ENCODE data around the gene ARHGAP8.

The ARHGAP8 gene

DNA sequence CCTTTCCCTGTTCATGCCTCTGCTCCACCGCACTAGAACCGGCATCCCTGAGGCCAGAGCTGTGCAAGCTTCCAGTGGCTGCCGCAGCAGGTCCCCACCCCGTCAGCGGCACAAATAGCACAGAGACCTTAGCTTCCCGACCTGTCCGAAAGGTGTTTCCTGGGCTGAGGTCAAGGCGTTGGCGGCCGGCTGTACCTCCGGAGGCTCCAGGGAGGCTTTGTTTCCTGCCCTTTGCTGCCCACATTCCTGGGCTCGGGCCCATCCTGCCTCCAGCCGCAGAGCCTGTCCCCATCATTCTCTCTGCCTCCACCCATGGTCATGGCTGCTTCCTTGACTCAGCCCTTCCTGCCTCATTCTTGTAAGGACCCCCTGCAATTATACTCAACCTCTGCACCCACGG is 31.2 kb downstream of the ARHGAP8 start:
- Histone ChIP-seq H2BK5ac (ENCODE audit: low read depth, low read length, poor library complexity, severe bottlenecking) (no peak overlapping the region), H3K14ac (ENCODE audit: low read length in 2 of 2) (no peak overlapping the region), H3K4me1 (ENCODE audit: control insufficient read depth, insufficient read depth, low read depth, low read length) (peaks cover 1% of the 10 kb centered on the region), H3K27me3 (ENCODE audit: control insufficient read depth in 1 of 2, insufficient read depth in 1 of 2, low read length in 2 of 2) (peaks cover 0 to 15% of the 10 kb centered on the region in 2 experiments), H2BK12ac (ENCODE audit: low read length in 2 of 2) (no peak overlapping the region), H3K18ac (ENCODE audit: low read depth in 1 of 2, low read length in 2 of 2) (no peak overlapping the region), H3K9me3 (ENCODE audit: control insufficient read depth, low read length) (no peaks in the 10 kb centered on the region), H3K23ac (ENCODE audit: low read length in 2 of 2) (no peak overlapping the region), H3K9ac (ENCODE audit: low read length) (no peak overlapping the region), H3K36me3 (ENCODE audit: control insufficient read depth in 1 of 2, insufficient read depth in 2 of 2, low read depth in 1 of 2, low read length in 2 of 2) (no peaks in the 10 kb centered on the region), H2BK120ac (ENCODE audit: low read depth, low read length) (no peak overlapping the region), H4K91ac (ENCODE audit: low read length) (no peak overlapping the region), H3K4me3 (ENCODE audit: insufficient read depth in 1 of 2, low read depth in 1 of 2, low read length in 2 of 2) (no peak overlapping the region), H3K4me2 (ENCODE audit: low read length, poor library complexity, severe bottlenecking) (no peak overlapping the region), H2BK15ac (ENCODE audit: low read depth, poor library complexity, severe bottlenecking) (no peak overlapping the region), H4K8ac (ENCODE audit: low read length) (no peak overlapping the region), H3K27ac (ENCODE audit: low read length, poor library complexity, severe bottlenecking) (no peak overlapping the region), H3K4ac (ENCODE audit: low read depth in 1 of 2, low read length in 2 of 2) (no peak overlapping the region), H2AK5ac (ENCODE audit: low read length, severe bottlenecking) (no peak overlapping the region), H3K79me1 (replicated peaks; ENCODE audit: low read length, poor library complexity, severe bottlenecking) (no peaks in the 10 kb centered on the region), H2AFZ (ENCODE audit: low read depth, low read length) (no peak overlapping the region)
- 64% methylated on average over 14 of the region's 14 CpGs for WGBS
- no peak for DNase-seq

DNA sequence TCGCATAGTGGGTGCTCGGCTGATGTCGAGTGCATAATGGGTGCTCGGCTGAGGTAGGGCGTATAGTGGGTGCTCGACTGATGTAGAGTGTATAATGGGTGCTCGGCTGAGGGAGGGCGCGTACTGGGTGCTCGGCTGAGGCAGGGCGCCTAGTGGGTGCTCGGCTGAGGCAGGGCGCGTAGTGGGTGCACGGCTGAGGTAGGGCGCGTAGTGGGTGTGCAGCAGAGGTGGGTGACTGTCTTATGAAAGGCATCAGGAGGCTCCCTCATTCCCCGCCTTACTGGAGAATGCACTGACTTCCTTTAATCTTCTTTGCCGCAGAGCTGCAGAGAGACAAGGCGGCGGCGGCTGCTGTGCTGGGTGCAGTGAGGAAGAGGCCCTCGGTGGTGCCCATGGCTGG is 33.8 kb downstream of the ARHGAP8 start:
- no peak overlapping the region for H2BK12ac ChIP-seq (ENCODE audit: low read length in 2 of 2)
- H3K9me3 ChIP-seq (ENCODE audit: control insufficient read depth, low read length), result no peaks in the 10 kb centered on the region
- no peak overlapping the region for H2AK5ac ChIP-seq (ENCODE audit: low read length, severe bottlenecking)
- peaks cover 1% of the 10 kb centered on the region for H3K4me1 ChIP-seq (ENCODE audit: control insufficient read depth, insufficient read depth, low read depth, low read length)
- no peak overlapping the region for H2BK5ac ChIP-seq (ENCODE audit: low read depth, low read length, poor library complexity, severe bottlenecking)
- no peak overlapping the region for H3K4me3 ChIP-seq (ENCODE audit: insufficient read depth in 1 of 2, low read depth in 1 of 2, low read length in 2 of 2)
- WGBS, result 89% methylated on average over 23 of the region's 23 CpGs
- H4K8ac ChIP-seq (ENCODE audit: low read length), result no peak overlapping the region
- no peak overlapping the region for H3K14ac ChIP-seq (ENCODE audit: low read length in 2 of 2)
- no peak overlapping the region for H3K4ac ChIP-seq (ENCODE audit: low read depth in 1 of 2, low read length in 2 of 2)
- no peak overlapping the region for H3K18ac ChIP-seq (ENCODE audit: low read depth in 1 of 2, low read length in 2 of 2)
- no peak overlapping the region for H2BK120ac ChIP-seq (ENCODE audit: low read depth, low read length)
- H2BK15ac ChIP-seq (ENCODE audit: low read depth, poor library complexity, severe bottlenecking), result no peak overlapping the region
- no peak overlapping the region for H3K9ac ChIP-seq (ENCODE audit: low read length)
- no peak overlapping the region for H3K4me2 ChIP-seq (ENCODE audit: low read length, poor library complexity, severe bottlenecking)
- H3K27ac ChIP-seq (ENCODE audit: low read length, poor library complexity, severe bottlenecking), result no peak overlapping the region
- no peak overlapping the region for H2AFZ ChIP-seq (ENCODE audit: low read depth, low read length)
- no peaks in the 10 kb centered on the region for H3K79me1 ChIP-seq (replicated peaks; ENCODE audit: low read length, poor library complexity, severe bottlenecking)
- H3K36me3 ChIP-seq (ENCODE audit: control insufficient read depth in 1 of 2, insufficient read depth in 2 of 2, low read depth in 1 of 2, low read length in 2 of 2), result no peaks in the 10 kb centered on the region
- H3K23ac ChIP-seq (ENCODE audit: low read length in 2 of 2), result no peak overlapping the region
- no peak for DNase-seq
- H4K91ac ChIP-seq (ENCODE audit: low read length), result no peak overlapping the region
- H3K27me3 ChIP-seq (ENCODE audit: control insufficient read depth in 1 of 2, insufficient read depth in 1 of 2, low read length in 2 of 2), result peaks cover 0 to 10% of the 10 kb centered on the region in 2 experiments

- H3K9ac ChIP-seq (ENCODE audit: low read length), result no peak overlapping the region
- no peak overlapping the region for H3K4ac ChIP-seq (ENCODE audit: low read depth in 1 of 2, low read length in 2 of 2)
- no peak overlapping the region for H4K8ac ChIP-seq (ENCODE audit: low read length)
- no peak overlapping the region for H2AK5ac ChIP-seq (ENCODE audit: low read length, severe bottlenecking)
- H3K23ac ChIP-seq (ENCODE audit: low read length in 2 of 2), result no peak overlapping the region
- no peak for DNase-seq
- H3K14ac ChIP-seq (ENCODE audit: low read length in 2 of 2), result no peak overlapping the region
- peaks cover 1% of the 10 kb centered on the region for H3K4me1 ChIP-seq (ENCODE audit: control insufficient read depth, insufficient read depth, low read depth, low read length)
- no peak overlapping the region for H3K27ac ChIP-seq (ENCODE audit: low read length, poor library complexity, severe bottlenecking)
- H3K4me2 ChIP-seq (ENCODE audit: low read length, poor library complexity, severe bottlenecking), result no peak overlapping the region
- H3K36me3 ChIP-seq (ENCODE audit: control insufficient read depth in 1 of 2, insufficient read depth in 2 of 2, low read depth in 1 of 2, low read length in 2 of 2), result no peaks in the 10 kb centered on the region
- no peaks in the 10 kb centered on the region for H3K9me3 ChIP-seq (ENCODE audit: control insufficient read depth, low read length)
- no peak overlapping the region for H2BK5ac ChIP-seq (ENCODE audit: low read depth, low read length, poor library complexity, severe bottlenecking)
- no peak overlapping the region for H3K18ac ChIP-seq (ENCODE audit: low read depth in 1 of 2, low read length in 2 of 2)
- H3K79me1 ChIP-seq (replicated peaks; ENCODE audit: low read length, poor library complexity, severe bottlenecking), result no peaks in the 10 kb centered on the region
- no peak overlapping the region for H2BK120ac ChIP-seq (ENCODE audit: low read depth, low read length)
- no peak overlapping the region for H4K91ac ChIP-seq (ENCODE audit: low read length)
- H2AFZ ChIP-seq (ENCODE audit: low read depth, low read length), result no peak overlapping the region
- 82% methylated on average over 7 of the region's 7 CpGs for WGBS
- H2BK15ac ChIP-seq (ENCODE audit: low read depth, poor library complexity, severe bottlenecking), result no peak overlapping the region
- peaks cover 0 to 9% of the 10 kb centered on the region in 2 experiments for H3K27me3 ChIP-seq (ENCODE audit: control insufficient read depth in 1 of 2, insufficient read depth in 1 of 2, low read length in 2 of 2)
- no peak overlapping the region for H2BK12ac ChIP-seq (ENCODE audit: low read length in 2 of 2)
- H3K4me3 ChIP-seq (ENCODE audit: insufficient read depth in 1 of 2, low read depth in 1 of 2, low read length in 2 of 2), result no peak overlapping the region
Measured at GRCh38 chr22:44786610-44787009, 34.2 kb downstream of the ARHGAP8 start.

DNA sequence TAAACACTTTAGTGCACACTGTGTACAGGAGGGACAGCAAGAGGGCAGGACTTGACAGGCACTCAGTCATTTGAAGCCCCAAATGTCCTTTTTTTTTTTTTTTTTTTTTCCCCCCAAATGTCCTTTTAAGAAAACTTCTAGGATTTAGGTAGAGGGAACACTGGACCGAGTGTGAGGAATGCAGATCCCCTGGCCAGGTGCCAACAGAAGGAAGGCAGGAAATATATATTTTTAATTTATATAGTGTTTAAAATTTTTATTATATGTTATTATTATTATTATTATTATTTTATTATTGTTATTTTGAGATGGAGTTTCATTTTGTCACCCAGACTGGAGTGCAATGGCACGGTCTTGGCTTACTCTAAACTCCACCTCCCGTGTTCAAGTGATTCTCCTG is 35.5 kb downstream of the ARHGAP8 start:
- H2BK5ac ChIP-seq (ENCODE audit: low read depth, low read length, poor library complexity, severe bottlenecking), result no peak overlapping the region
- no peak overlapping the region for H3K27ac ChIP-seq (ENCODE audit: low read length, poor library complexity, severe bottlenecking)
- no peak overlapping the region for H2AK5ac ChIP-seq (ENCODE audit: low read length, severe bottlenecking)
- no peak overlapping the region for H3K18ac ChIP-seq (ENCODE audit: low read depth in 1 of 2, low read length in 2 of 2)
- no peak overlapping the region for H3K4ac ChIP-seq (ENCODE audit: low read depth in 1 of 2, low read length in 2 of 2)
- no peak overlapping the region for H4K8ac ChIP-seq (ENCODE audit: low read length)
- H4K91ac ChIP-seq (ENCODE audit: low read length), result no peak overlapping the region
- no peak overlapping the region for H2BK12ac ChIP-seq (ENCODE audit: low read length in 2 of 2)
- DNase-seq, result no peak
- H3K14ac ChIP-seq (ENCODE audit: low read length in 2 of 2), result no peak overlapping the region
- no peaks in the 10 kb centered on the region for H3K9me3 ChIP-seq (ENCODE audit: control insufficient read depth, low read length)
- H3K4me2 ChIP-seq (ENCODE audit: low read length, poor library complexity, severe bottlenecking), result no peak overlapping the region
- no peak overlapping the region for H3K9ac ChIP-seq (ENCODE audit: low read length)
- no peak overlapping the region for H2BK15ac ChIP-seq (ENCODE audit: low read depth, poor library complexity, severe bottlenecking)
- peaks cover 0 to 9% of the 10 kb centered on the region in 2 experiments for H3K27me3 ChIP-seq (ENCODE audit: control insufficient read depth in 1 of 2, insufficient read depth in 1 of 2, low read length in 2 of 2)
- H3K4me3 ChIP-seq (ENCODE audit: insufficient read depth in 1 of 2, low read depth in 1 of 2, low read length in 2 of 2), result no peak overlapping the region
- H2BK120ac ChIP-seq (ENCODE audit: low read depth, low read length), result no peak overlapping the region
- WGBS, result 100% methylated on average over 1 of the region's 3 CpGs
- H2AFZ ChIP-seq (ENCODE audit: low read depth, low read length), result no peak overlapping the region
- H3K36me3 ChIP-seq (ENCODE audit: control insufficient read depth in 1 of 2, insufficient read depth in 2 of 2, low read depth in 1 of 2, low read length in 2 of 2), result no peaks in the 10 kb centered on the region
- H3K4me1 ChIP-seq (ENCODE audit: control insufficient read depth, insufficient read depth, low read depth, low read length), result peaks cover 1% of the 10 kb centered on the region
- no peaks in the 10 kb centered on the region for H3K79me1 ChIP-seq (replicated peaks; ENCODE audit: low read length, poor library complexity, severe bottlenecking)
- no peak overlapping the region for H3K23ac ChIP-seq (ENCODE audit: low read length in 2 of 2)

Data from mesenchymal stem cell (in vitro differentiated cells and primary cell).